GM23338 (cell line): ENCODE results near the gene C18orf32. TPM values are rescaled to one million over a fixed set of nuclear protein-coding genes. Genes with fewer than 3 reads are reported as not detected.

ENCODE experiments used
- ATAC-seq: fragments of 200-7000 bp; cut with Tn5 transposase; 3 replicates; pipeline ENCODE4 v1.9.1; 2020
- DNase-seq: peaks from one replicate; pipeline ENCODE4 v3.0.0-alpha.2; 2015; ENCODE audit warnings: low spot score
- H2AFZ ChIP-seq: fragments of 200-600 bp; sonication (generic); 2 replicates; pipeline ENCODE4 v1.8.0; 2016; ENCODE audit warnings: antibody characterized with exemption, mild to moderate bottlenecking, moderate library complexity
- H3F3A ChIP-seq: fragments of 200-600 bp; sonication (generic); replicated peaks from 2 replicates; pipeline ENCODE4 v1.8.0; 2017; ENCODE audit warnings: antibody characterized with exemption, mixed run types, low read depth
- H3K27ac ChIP-seq: fragments of 200-600 bp; sonication (generic); 2 replicates; pipeline ENCODE4 v1.6.1; 2016; ENCODE audit warnings: low read depth
- H3K27me3 ChIP-seq: fragments of 200-600 bp; sonication (generic); 2 replicates; pipeline ENCODE4 v1.8.0; 2016; ENCODE audit warnings: mild to moderate bottlenecking, mixed run types, moderate library complexity; ENCODE audit not compliant: insufficient read depth
- H3K36me3 ChIP-seq: fragments of 200-600 bp; sonication (generic); 2 replicates; pipeline ENCODE4 v1.8.0; 2016; ENCODE audit warnings: mild to moderate bottlenecking; ENCODE audit not compliant: insufficient read depth
- H3K4me1 ChIP-seq: fragments of 200-600 bp; sonication (generic); 2 replicates; pipeline ENCODE4 v1.8.0; 2016; ENCODE audit warnings: mild to moderate bottlenecking, moderate library complexity; ENCODE audit not compliant: insufficient read depth
- H3K4me2 ChIP-seq: fragments of 200-600 bp; sonication (generic); 2 replicates; pipeline ENCODE4 v1.7.1; 2017; ENCODE audit warnings: mixed run types
- H3K4me3 ChIP-seq: fragments of 200-600 bp; sonication (generic); 2 replicates; pipeline ENCODE4 v1.6.1; 2016; ENCODE audit warnings: mixed run types
- H3K79me2 ChIP-seq: fragments of 200-600 bp; sonication (generic); replicated peaks from 2 replicates; pipeline ENCODE4 v1.8.0; 2017; ENCODE audit warnings: mild to moderate bottlenecking; ENCODE audit not compliant: insufficient read depth
- H3K9me2 ChIP-seq: fragments of 200-600 bp; sonication (generic); 2 replicates; pipeline ENCODE4 v1.8.0; 2017; ENCODE audit not compliant: insufficient read depth
- H4K20me1 ChIP-seq: fragments of 200-600 bp; sonication (generic); replicated peaks from 2 replicates; pipeline ENCODE4 v1.8.0; 2017; ENCODE audit warnings: mild to moderate bottlenecking; ENCODE audit not compliant: insufficient read depth
- H3K27ac Mint-ChIP-seq: 2 replicates; pipeline ENCODE4 v1.8.0; 2020; ENCODE audit warnings: inconsistent platforms, mild to moderate bottlenecking, moderate library complexity, mixed read lengths
- H3K27me3 Mint-ChIP-seq: 3 replicates; pipeline ENCODE4 v1.8.0; 2022; ENCODE audit warnings: low read depth, mild to moderate bottlenecking, moderate library complexity, mixed read lengths, inconsistent platforms; ENCODE audit not compliant: insufficient read depth, poor library complexity
- H3K36me3 Mint-ChIP-seq: 3 replicates; pipeline ENCODE4 v1.8.0; 2021; ENCODE audit warnings: low read depth, mild to moderate bottlenecking, inconsistent platforms, moderate library complexity, mixed read lengths
- H3K4me1 Mint-ChIP-seq: 3 replicates; pipeline ENCODE4 v1.8.0; 2020; ENCODE audit warnings: mild to moderate bottlenecking, inconsistent platforms, mixed read lengths
- H3K4me3 Mint-ChIP-seq: 3 replicates; pipeline ENCODE4 v1.8.0; 2021; ENCODE audit warnings: moderate library complexity, mild to moderate bottlenecking, inconsistent platforms, mixed read lengths
- H3K9me3 Mint-ChIP-seq: 3 replicates; pipeline ENCODE4 v1.8.0; 2020; ENCODE audit warnings: moderate library complexity, mild to moderate bottlenecking, inconsistent platforms, mixed read lengths
- EZH2 ChIP-seq: fragments of 200-600 bp; sonication (generic); IDR thresholded peaks from one replicate; pipeline ENCODE4 v1.8.0; 2017; ENCODE audit warnings: antibody characterized with exemption, mild to moderate bottlenecking, low read depth; ENCODE audit not compliant: unreplicated experiment
- POLR2AphosphoS5 ChIP-seq: IDR thresholded peaks from 2 replicates; pipeline ENCODE4 v1.6.1; 2016; ENCODE audit warnings: antibody characterized with exemption, low read depth
- ZNF114 ChIP-seq: fragments of 250-450 bp; sonication (Bioruptor Pico); IDR thresholded peaks from 2 replicates; pipeline ENCODE4 v1.5.0; 2020; ENCODE audit warnings: mild to moderate bottlenecking, moderate library complexity
- ZNF331 ChIP-seq: fragments of 250-450 bp; sonication (Bioruptor Pico); IDR thresholded peaks from 2 replicates; pipeline ENCODE4 v1.5.0; 2020; ENCODE audit warnings: low read depth, mild to moderate bottlenecking, moderate library complexity
- polyA plus RNA-seq: library from polyadenylated mRNA; unstranded; fragments of >200 nt; fragmentation: Nextera tagmentation; extraction: Ambion mirVana; gene quantifications from 2 replicates; pipeline ENCODE4 v1.2.1, GENCODE V29; 2016
- total RNA-seq: library from RNA; depleted of rRNA; stranded (reverse); fragments of >200 nt; shearing (Covaris generic); gene quantifications from 2 replicates; pipeline ENCODE4 v1.2.3, GENCODE V29; 2014
- TF ChIP-seq, protein P1 (sequence below): IDR thresholded peaks from one replicate; pipeline ENCODE4 v1.6.1; 2018; ENCODE audit warnings: antibody characterized with exemption; ENCODE audit not compliant: unreplicated experiment
- TF ChIP-seq, protein P2 (sequence below): fragments of 250-450 bp; sonication (Bioruptor Pico); IDR thresholded peaks from 2 replicates; pipeline ENCODE4 v1.5.0; 2020; ENCODE audit warnings: mild to moderate bottlenecking, moderate library complexity

Gene C18orf32
- total and polyA plus RNA-seq, 2 experiments from 2014 or later = 25.3 to 72.4 TPM

DNA sequence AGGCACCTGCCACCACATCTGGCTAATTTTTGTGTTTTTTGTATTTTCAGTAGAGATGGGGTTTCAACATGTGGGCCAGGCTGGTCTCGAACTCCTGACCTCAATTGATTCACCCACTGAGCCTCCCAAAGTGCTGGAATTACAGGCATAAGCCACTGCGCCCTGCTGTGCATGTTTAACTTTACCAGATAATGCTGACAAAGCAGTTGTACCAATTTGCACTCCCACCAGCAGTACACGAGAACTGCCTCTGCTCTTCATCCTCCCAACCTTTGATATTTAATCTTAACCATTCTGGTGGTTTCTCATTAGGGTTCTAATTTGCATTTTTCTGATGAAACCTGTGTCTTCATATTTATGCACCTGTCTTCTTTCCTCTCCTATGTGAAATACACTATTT, 14.6 kb downstream of the C18orf32 start (continued):
- TF ChIP-seq, protein P1, sequence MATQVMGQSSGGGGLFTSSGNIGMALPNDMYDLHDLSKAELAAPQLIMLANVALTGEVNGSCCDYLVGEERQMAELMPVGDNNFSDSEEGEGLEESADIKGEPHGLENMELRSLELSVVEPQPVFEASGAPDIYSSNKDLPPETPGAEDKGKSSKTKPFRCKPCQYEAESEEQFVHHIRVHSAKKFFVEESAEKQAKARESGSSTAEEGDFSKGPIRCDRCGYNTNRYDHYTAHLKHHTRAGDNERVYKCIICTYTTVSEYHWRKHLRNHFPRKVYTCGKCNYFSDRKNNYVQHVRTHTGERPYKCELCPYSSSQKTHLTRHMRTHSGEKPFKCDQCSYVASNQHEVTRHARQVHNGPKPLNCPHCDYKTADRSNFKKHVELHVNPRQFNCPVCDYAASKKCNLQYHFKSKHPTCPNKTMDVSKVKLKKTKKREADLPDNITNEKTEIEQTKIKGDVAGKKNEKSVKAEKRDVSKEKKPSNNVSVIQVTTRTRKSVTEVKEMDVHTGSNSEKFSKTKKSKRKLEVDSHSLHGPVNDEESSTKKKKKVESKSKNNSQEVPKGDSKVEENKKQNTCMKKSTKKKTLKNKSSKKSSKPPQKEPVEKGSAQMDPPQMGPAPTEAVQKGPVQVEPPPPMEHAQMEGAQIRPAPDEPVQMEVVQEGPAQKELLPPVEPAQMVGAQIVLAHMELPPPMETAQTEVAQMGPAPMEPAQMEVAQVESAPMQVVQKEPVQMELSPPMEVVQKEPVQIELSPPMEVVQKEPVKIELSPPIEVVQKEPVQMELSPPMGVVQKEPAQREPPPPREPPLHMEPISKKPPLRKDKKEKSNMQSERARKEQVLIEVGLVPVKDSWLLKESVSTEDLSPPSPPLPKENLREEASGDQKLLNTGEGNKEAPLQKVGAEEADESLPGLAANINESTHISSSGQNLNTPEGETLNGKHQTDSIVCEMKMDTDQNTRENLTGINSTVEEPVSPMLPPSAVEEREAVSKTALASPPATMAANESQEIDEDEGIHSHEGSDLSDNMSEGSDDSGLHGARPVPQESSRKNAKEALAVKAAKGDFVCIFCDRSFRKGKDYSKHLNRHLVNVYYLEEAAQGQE = no peak
- TF ChIP-seq, protein P2, sequence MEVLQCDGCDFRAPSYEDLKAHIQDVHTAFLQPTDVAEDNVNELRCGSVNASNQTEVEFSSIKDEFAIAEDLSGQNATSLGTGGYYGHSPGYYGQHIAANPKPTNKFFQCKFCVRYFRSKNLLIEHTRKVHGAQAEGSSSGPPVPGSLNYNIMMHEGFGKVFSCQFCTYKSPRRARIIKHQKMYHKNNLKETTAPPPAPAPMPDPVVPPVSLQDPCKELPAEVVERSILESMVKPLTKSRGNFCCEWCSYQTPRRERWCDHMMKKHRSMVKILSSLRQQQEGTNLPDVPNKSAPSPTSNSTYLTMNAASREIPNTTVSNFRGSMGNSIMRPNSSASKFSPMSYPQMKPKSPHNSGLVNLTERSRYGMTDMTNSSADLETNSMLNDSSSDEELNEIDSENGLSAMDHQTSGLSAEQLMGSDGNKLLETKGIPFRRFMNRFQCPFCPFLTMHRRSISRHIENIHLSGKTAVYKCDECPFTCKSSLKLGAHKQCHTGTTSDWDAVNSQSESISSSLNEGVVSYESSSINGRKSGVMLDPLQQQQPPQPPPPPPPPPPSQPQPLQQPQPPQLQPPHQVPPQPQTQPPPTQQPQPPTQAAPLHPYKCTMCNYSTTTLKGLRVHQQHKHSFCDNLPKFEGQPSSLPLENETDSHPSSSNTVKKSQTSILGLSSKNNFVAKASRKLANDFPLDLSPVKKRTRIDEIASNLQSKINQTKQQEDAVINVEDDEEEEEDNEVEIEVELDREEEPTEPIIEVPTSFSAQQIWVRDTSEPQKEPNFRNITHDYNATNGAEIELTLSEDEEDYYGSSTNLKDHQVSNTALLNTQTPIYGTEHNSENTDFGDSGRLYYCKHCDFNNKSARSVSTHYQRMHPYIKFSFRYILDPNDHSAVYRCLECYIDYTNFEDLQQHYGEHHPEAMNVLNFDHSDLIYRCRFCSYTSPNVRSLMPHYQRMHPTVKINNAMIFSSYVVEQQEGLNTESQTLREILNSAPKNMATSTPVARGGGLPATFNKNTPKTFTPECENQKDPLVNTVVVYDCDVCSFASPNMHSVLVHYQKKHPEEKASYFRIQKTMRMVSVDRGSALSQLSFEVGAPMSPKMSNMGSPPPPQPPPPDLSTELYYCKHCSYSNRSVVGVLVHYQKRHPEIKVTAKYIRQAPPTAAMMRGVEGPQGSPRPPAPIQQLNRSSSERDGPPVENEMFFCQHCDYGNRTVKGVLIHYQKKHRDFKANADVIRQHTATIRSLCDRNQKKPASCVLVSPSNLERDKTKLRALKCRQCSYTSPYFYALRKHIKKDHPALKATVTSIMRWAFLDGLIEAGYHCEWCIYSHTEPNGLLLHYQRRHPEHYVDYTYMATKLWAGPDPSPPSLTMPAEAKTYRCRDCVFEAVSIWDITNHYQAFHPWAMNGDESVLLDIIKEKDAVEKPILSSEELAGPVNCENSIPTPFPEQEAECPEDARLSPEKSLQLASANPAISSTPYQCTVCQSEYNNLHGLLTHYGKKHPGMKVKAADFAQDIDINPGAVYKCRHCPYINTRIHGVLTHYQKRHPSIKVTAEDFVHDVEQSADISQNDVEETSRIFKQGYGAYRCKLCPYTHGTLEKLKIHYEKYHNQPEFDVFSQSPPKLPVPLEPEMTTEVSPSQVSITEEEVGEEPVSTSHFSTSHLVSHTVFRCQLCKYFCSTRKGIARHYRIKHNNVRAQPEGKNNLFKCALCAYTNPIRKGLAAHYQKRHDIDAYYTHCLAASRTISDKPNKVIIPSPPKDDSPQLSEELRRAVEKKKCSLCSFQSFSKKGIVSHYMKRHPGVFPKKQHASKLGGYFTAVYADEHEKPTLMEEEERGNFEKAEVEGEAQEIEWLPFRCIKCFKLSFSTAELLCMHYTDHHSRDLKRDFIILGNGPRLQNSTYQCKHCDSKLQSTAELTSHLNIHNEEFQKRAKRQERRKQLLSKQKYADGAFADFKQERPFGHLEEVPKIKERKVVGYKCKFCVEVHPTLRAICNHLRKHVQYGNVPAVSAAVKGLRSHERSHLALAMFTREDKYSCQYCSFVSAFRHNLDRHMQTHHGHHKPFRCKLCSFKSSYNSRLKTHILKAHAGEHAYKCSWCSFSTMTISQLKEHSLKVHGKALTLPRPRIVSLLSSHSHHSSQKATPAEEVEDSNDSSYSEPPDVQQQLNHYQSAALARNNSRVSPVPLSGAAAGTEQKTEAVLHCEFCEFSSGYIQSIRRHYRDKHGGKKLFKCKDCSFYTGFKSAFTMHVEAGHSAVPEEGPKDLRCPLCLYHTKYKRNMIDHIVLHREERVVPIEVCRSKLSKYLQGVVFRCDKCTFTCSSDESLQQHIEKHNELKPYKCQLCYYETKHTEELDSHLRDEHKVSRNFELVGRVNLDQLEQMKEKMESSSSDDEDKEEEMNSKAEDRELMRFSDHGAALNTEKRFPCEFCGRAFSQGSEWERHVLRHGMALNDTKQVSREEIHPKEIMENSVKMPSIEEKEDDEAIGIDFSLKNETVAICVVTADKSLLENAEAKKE = no peak
- TF ChIP-seq ZNF331 (CRISPR knock-in tag) = no peak
- TF ChIP-seq POLR2AphosphoS5 = no peak

DNA sequence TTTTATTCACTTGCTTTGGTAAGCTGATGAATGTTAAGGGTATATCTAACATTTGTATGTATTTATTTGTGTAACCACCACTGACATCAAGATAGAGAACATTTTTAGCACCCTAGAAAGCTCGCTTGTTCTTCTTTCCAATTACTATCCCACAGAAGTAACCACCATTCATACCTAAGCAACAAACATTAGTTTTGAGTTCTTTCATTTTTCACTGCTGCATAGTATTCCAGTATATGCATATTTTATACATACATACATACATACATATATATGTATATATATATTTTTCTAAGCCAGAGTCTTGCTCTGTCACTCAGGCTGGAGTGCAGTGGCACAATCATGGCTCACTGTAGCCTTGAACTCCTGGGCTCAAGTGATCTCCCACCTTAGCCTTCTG, 15.5 kb downstream of the C18orf32 start:
- Histone ChIP-seq H3K27ac (no peak overlapping the region), H3K9me2 (no peaks in the 10 kb centered on the region), H4K20me1 (no peaks in the 10 kb centered on the region), H3F3A (no peaks in the 10 kb centered on the region), H2AFZ (no peak overlapping the region), H3K4me2 (no peak overlapping the region), H3K4me3 (no peak overlapping the region), H3K79me2 (no peaks in the 10 kb centered on the region), H3K27me3 (no peaks in the 10 kb centered on the region), H3K36me3 (no peaks in the 10 kb centered on the region), H3K4me1 (no peaks in the 10 kb centered on the region)
- ATAC-seq (no peak), DNase-seq (no peak)
- no peak overlapping the region for H3K27ac Mint-ChIP-seq
- H3K9me3 Mint-ChIP-seq = no peaks in the 10 kb centered on the region
- H3K27me3 Mint-ChIP-seq = no peaks in the 10 kb centered on the region
- no peak overlapping the region for H3K4me3 Mint-ChIP-seq
- no peaks in the 10 kb centered on the region for H3K36me3 Mint-ChIP-seq
- peaks cover 2% of the 10 kb centered on the region; the same call in 2 of the 3 replicates for H3K4me1 Mint-ChIP-seq
- TF ChIP-seq ZNF331 (CRISPR knock-in tag) (no peak), EZH2 (no peak), ZNF114 (CRISPR knock-in tag) (no peak)
- TF ChIP-seq, protein P2 = no peak
